ENCODE measurements around the gene HDAC7. TPM values are rescaled to one million over a fixed set of nuclear protein-coding genes. Genes with fewer than 3 reads are reported as not detected.

Gene HDAC7
- total and polyA plus RNA-seq, 2 of the 13 experiments (the other 11 are each of a cell fraction or from before 2014, with no cell fraction given): 4.6 to 10.8 TPM

- TF ChIP-seq MYPOP (CRISPR knock-in tag; IDR thresholded peaks at IDR 0.05): peak; percentile 57; the same call in 1 of the 2 replicates
- TF ChIP-seq, protein P1, sequence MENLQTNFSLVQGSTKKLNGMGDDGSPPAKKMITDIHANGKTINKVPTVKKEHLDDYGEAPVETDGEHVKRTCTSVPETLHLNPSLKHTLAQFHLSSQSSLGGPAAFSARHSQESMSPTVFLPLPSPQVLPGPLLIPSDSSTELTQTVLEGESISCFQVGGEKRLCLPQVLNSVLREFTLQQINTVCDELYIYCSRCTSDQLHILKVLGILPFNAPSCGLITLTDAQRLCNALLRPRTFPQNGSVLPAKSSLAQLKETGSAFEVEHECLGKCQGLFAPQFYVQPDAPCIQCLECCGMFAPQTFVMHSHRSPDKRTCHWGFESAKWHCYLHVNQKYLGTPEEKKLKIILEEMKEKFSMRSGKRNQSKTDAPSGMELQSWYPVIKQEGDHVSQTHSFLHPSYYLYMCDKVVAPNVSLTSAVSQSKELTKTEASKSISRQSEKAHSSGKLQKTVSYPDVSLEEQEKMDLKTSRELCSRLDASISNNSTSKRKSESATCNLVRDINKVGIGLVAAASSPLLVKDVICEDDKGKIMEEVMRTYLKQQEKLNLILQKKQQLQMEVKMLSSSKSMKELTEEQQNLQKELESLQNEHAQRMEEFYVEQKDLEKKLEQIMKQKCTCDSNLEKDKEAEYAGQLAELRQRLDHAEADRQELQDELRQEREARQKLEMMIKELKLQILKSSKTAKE (CRISPR knock-in tag; IDR thresholded peaks at IDR 0.05; ENCODE audit: borderline replicate concordance): no peak
- peak; percentile 40; the same call in 1 of the 2 replicates for TF ChIP-seq ZNF281 (CRISPR knock-in tag; IDR thresholded peaks at IDR 0.05; ENCODE audit: borderline replicate concordance)
- peak; percentile 39; the same call in 1 of the 2 replicates for TF ChIP-seq PITX1 (CRISPR knock-in tag; IDR thresholded peaks at IDR 0.05)
- TF ChIP-seq ZNF124 (CRISPR knock-in tag; IDR thresholded peaks at IDR 0.05): peak; percentile 78; the same call in 1 of the 2 replicates
- TF ChIP-seq, protein P2, sequence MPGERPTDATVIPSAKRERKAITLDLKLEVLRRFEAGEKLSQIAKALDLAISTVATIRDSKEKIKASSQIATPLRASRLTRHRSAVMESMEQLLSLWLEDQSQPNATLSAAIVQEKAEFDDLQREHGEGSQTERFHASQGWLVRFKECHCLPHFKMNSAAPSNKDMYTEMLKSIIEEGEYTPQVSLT (CRISPR knock-in tag; IDR thresholded peaks at IDR 0.05; ENCODE audit: borderline replicate concordance, low read depth): no peak
- peak; percentile 65; the same call in 1 of the 2 replicates for TF ChIP-seq FOXK1 (CRISPR knock-in tag; IDR thresholded peaks at IDR 0.05; ENCODE audit: borderline replicate concordance, low read depth)
- TF ChIP-seq ZMYM3 (CRISPR knock-in tag; IDR thresholded peaks at IDR 0.05): peak; percentile 34; the same call in 1 of the 2 replicates
- TF ChIP-seq EP300 (IDR thresholded peaks at IDR 0.05; ENCODE audit: low read depth in 2 of 2, low read length in 2 of 2): peak in 1 of 2 experiments; percentile 46; a peak in 1 of 4 replicates
- 0 out of 2 replicates have a peak, but pooled peaks have one; percentile 16 for TF ChIP-seq EP300 (CRISPR knock-in tag; IDR thresholded peaks at IDR 0.05; ENCODE audit: borderline replicate concordance)
- TF ChIP-seq, protein P3, sequence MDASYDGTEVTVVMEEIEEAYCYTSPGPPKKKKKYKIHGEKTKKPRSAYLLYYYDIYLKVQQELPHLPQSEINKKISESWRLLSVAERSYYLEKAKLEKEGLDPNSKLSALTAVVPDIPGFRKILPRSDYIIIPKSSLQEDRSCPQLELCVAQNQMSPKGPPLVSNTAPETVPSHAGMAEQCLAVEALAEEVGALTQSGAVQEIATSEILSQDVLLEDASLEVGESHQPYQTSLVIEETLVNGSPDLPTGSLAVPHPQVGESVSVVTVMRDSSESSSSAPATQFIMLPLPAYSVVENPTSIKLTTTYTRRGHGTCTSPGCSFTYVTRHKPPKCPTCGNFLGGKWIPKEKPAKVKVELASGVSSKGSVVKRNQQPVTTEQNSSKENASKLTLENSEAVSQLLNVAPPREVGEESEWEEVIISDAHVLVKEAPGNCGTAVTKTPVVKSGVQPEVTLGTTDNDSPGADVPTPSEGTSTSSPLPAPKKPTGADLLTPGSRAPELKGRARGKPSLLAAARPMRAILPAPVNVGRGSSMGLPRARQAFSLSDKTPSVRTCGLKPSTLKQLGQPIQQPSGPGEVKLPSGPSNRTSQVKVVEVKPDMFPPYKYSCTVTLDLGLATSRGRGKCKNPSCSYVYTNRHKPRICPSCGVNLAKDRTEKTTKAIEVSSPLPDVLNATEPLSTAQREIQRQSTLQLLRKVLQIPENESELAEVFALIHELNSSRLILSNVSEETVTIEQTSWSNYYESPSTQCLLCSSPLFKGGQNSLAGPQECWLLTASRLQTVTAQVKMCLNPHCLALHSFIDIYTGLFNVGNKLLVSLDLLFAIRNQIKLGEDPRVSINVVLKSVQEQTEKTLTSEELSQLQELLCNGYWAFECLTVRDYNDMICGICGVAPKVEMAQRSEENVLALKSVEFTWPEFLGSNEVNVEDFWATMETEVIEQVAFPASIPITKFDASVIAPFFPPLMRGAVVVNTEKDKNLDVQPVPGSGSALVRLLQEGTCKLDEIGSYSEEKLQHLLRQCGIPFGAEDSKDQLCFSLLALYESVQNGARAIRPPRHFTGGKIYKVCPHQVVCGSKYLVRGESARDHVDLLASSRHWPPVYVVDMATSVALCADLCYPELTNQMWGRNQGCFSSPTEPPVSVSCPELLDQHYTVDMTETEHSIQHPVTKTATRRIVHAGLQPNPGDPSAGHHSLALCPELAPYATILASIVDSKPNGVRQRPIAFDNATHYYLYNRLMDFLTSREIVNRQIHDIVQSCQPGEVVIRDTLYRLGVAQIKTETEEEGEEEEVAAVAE (CRISPR knock-in tag; IDR thresholded peaks at IDR 0.05; ENCODE audit: borderline replicate concordance): no peak
- no peak for TF ChIP-seq ZNF343 (CRISPR knock-in tag; IDR thresholded peaks at IDR 0.05)
- no peak for TF ChIP-seq ZNF280D (CRISPR knock-in tag; IDR thresholded peaks at IDR 0.05)
Observed at GRCh38 chr12:47852096-47852571, 32.4 kb upstream of the HDAC7 start (continued).

Data from HepG2 (cell line).